Measurements from ENCODE around the gene PIP4K2B.
"Not testable (repeated sequence)": the region's sequence is repeated elsewhere in the genome, so short reads cannot be mapped to it uniquely, and the experiment has no call there.

The PIP4K2B gene

GRCh38 chr17:38728290-38728831 is 71.0 kb downstream of the PIP4K2B start:
- FAIRE-seq: no peak

GRCh38 chr17:38727736-38728135 is 71.6 kb downstream of the PIP4K2B start:
- no peak for FAIRE-seq

GRCh38 chr17:38726145-38726544 is 73.2 kb downstream of the PIP4K2B start:
- FAIRE-seq: not testable (repeated sequence)

- FAIRE-seq: no peak
Observed at GRCh38 chr17:38725066-38725465, 74.3 kb downstream of the PIP4K2B start.

GRCh38 chr17:38724337-38724988 is 74.9 kb downstream of the PIP4K2B start:
- no peak for FAIRE-seq

- no peak for FAIRE-seq
Observed at GRCh38 chr17:38721802-38722201, 77.6 kb downstream of the PIP4K2B start.

- FAIRE-seq: no peak
Observed at GRCh38 chr17:38720941-38721340, 78.4 kb downstream of the PIP4K2B start.

GRCh38 chr17:38719943-38720641 is 79.3 kb downstream of the PIP4K2B start:
- FAIRE-seq: no peak

GRCh38 chr17:38719289-38719942 is 79.9 kb downstream of the PIP4K2B start:
- FAIRE-seq: no peak

- no peak for FAIRE-seq
Observed at GRCh38 chr17:38717139-38717745, 82.1 kb downstream of the PIP4K2B start.

GRCh38 chr17:38716368-38717005 is 82.9 kb downstream of the PIP4K2B start:
- FAIRE-seq: no peak
